PC-9 (cell line): ENCODE results near the gene A4GNT.

ENCODE experiments used
- EZH2 ChIP-seq: fragments of 200-600 bp; sonication (generic); IDR thresholded peaks from 2 replicates; pipeline ENCODE4 v1.8.0; 2017; ENCODE audit warnings: antibody characterized with exemption, low read depth
- TF ChIP-seq, protein P1 (sequence below): fragments of 200-600 bp; sonication (generic); conservative IDR thresholded peaks from 2 replicates; pipeline ENCODE4 v1.6.1; 2017; ENCODE audit warnings: mixed run types, antibody characterized with exemption, mild to moderate bottlenecking, moderate library complexity

DNA sequence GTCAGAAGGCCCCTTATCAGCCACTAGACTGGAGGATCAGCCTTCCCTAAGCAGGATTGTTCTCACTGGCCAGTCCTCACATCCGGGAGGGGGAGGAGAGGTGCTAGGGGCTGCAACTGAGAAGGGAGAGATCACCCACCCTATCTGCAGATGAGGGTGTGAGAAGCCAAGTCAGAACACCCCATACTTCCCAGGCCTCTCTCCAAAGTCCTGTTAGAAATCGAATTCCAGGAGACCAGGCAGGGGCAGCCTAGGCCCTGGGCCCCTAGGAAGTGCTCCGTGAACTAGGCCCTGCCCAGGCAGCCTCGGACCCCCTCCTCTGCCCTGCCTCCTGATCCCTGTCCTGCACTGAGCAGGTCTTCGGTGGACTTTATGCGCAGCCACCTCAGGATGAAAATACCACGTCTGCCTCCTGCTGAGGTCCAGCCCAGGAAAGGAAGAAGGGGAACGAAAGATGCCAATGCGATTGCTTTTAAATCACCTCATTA is 17.7 kb downstream of the A4GNT start:
- TF ChIP-seq, protein P1, sequence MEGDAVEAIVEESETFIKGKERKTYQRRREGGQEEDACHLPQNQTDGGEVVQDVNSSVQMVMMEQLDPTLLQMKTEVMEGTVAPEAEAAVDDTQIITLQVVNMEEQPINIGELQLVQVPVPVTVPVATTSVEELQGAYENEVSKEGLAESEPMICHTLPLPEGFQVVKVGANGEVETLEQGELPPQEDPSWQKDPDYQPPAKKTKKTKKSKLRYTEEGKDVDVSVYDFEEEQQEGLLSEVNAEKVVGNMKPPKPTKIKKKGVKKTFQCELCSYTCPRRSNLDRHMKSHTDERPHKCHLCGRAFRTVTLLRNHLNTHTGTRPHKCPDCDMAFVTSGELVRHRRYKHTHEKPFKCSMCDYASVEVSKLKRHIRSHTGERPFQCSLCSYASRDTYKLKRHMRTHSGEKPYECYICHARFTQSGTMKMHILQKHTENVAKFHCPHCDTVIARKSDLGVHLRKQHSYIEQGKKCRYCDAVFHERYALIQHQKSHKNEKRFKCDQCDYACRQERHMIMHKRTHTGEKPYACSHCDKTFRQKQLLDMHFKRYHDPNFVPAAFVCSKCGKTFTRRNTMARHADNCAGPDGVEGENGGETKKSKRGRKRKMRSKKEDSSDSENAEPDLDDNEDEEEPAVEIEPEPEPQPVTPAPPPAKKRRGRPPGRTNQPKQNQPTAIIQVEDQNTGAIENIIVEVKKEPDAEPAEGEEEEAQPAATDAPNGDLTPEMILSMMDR, result no peak
- TF ChIP-seq EZH2, result no peak
